Adipocyte (in vitro differentiated cells): ENCODE data around the gene DIP2A.

ENCODE experiments used
- DNase-seq: peaks from one replicate; pipeline ENCODE4 v3.0.0-alpha.2; 2015; ENCODE audit warnings: low read depth
- H3K27me3 ChIP-seq: replicated peaks from 2 replicates; pipeline ENCODE4 v1.7.0; 2013; ENCODE audit warnings: mild to moderate bottlenecking, low read length, moderate library complexity; ENCODE audit not compliant: control insufficient read depth, insufficient read depth
- H3K36me3 ChIP-seq: 2 replicates; pipeline ENCODE4 v1.7.0; 2013; ENCODE audit warnings: low read length, mild to moderate bottlenecking, moderate library complexity; ENCODE audit not compliant: control insufficient read depth, insufficient read depth, severe bottlenecking
- H3K4me1 ChIP-seq: 2 replicates; pipeline ENCODE4 v1.7.0; 2013; ENCODE audit warnings: mild to moderate bottlenecking, low read length, moderate library complexity; ENCODE audit not compliant: control insufficient read depth, insufficient read depth
- H3K4me3 ChIP-seq: 2 replicates; pipeline ENCODE4 v1.7.0; 2013; ENCODE audit warnings: mild to moderate bottlenecking, low read length, moderate library complexity
- H3K9ac ChIP-seq: 2 replicates; pipeline ENCODE4 v1.7.0; 2013; ENCODE audit warnings: mild to moderate bottlenecking, low read length, moderate library complexity
- H3K9me3 ChIP-seq: 2 replicates; pipeline ENCODE4 v1.7.0; 2013; ENCODE audit warnings: mild to moderate bottlenecking, low read length, moderate library complexity; ENCODE audit not compliant: control insufficient read depth

The DIP2A gene

DNA sequence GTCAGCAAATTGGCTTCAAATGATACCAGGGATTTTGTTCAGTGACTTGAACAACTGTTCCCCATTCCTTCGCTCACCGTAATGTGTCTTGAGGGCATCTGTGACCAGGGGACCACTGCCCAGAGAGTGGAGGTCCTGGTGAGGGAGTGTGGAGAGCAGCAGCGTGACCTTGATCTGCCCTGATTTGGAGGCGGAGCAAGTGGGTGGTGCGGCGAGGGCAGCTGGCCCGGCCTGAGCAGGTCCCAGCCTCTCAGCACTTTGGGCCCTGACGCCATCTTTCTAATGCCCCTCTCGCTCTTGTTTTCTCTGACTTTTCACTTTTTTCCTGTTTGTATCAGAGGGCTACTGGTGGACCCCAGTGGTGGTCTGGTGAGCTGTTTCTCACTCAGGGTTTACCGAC, 31.1 kb downstream of the DIP2A start:
- Histone ChIP-seq H3K36me3 (peaks cover 47% of the 10 kb centered on the region), H3K27me3 (no peaks in the 10 kb centered on the region), H3K9me3 (no peaks in the 10 kb centered on the region), H3K4me3 (no peak overlapping the region), H3K9ac (no peak overlapping the region), H3K4me1 (no peaks in the 10 kb centered on the region)
- DNase-seq = no peak

DNA sequence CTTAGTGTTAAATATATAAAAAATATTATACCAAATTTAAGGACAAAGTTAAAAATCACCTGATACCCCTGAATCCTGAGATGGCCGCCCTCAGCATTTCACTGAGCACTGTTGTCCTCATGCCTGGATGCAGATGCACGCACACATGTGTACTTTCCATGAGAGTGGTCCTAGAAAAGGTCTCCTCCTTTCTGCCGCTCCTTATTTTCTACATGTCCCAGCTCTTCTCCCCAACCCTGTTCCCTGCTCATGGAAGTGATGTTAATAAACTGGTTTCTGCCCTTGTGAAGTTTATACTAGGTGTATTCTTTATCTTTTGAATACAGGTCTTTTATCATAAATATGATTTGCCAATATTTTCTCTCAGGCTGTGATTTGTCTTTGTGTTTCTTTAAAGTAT, 32.9 kb downstream of the DIP2A start:
- Histone ChIP-seq H3K27me3 (no peaks in the 10 kb centered on the region), H3K4me1 (no peaks in the 10 kb centered on the region), H3K9ac (no peak overlapping the region), H3K36me3 (peaks cover 44% of the 10 kb centered on the region), H3K9me3 (no peaks in the 10 kb centered on the region), H3K4me3 (no peak overlapping the region)
- DNase-seq = no peak

GRCh38 chr21:46492851-46493250, 34.2 kb downstream of the DIP2A start:
- Histone ChIP-seq H3K4me3 (no peak overlapping the region), H3K36me3 (peaks cover 47% of the 10 kb centered on the region), H3K9me3 (no peaks in the 10 kb centered on the region), H3K9ac (no peak overlapping the region), H3K4me1 (no peaks in the 10 kb centered on the region), H3K27me3 (no peaks in the 10 kb centered on the region)
- DNase-seq = no peak

- Histone ChIP-seq H3K27me3 (no peaks in the 10 kb centered on the region), H3K4me1 (no peaks in the 10 kb centered on the region), H3K36me3 (peaks cover 55% of the 10 kb centered on the region), H3K4me3 (no peak overlapping the region), H3K9ac (no peak overlapping the region), H3K9me3 (no peaks in the 10 kb centered on the region)
- DNase-seq = no peak
These were observed 35.1 kb downstream of the DIP2A start for GRCh38 chr21:46493828-46494227.

- Histone ChIP-seq H3K9ac (no peak overlapping the region), H3K36me3 (peaks cover 43% of the 10 kb centered on the region)
These were observed 39.8 kb downstream of the DIP2A start for GRCh38 chr21:46498335-46499050.

DNA sequence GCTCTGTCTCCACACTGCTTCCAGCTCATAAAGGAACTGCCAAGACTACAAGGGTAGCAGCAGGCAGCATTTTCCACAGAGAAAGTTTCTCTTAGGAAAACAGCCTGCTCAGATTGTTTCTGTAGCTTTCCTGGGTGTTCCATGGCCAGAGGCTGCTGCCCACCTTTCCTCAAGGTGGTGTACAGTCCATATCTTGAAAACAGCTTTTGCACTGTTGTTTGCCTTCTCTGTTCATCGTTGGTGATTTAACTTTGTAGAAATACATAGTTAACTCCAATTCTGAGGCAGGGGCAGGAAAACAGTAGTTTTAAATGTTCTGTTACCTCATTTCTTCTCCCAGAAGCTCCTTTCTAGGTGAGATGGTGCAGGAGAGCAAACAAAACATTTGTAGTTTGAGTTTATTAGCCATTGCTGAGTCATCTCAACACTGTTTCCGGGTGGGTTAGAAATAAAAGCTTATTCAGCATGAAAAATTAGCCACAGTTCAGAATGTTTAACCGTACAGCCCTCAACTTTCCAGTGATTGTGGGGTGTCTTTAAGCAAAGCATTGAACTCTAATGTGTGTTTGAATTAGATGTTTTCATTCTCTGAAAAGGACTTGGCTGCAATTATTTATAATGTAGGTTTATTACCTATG, 41.7 kb downstream of the DIP2A start:
- H3K27me3 ChIP-seq = no peaks in the 10 kb centered on the region
- H3K36me3 ChIP-seq = peaks cover 47% of the 10 kb centered on the region
- H3K9ac ChIP-seq = no peak overlapping the region
- H3K9me3 ChIP-seq = no peaks in the 10 kb centered on the region
- peaks cover 7% of the 10 kb centered on the region for H3K4me1 ChIP-seq
- H3K4me3 ChIP-seq = no peak overlapping the region
- DNase-seq = no peak

More at GRCh38 chr21:46498335-46499050, 39.8 kb downstream of the DIP2A start:
- H3K4me3 ChIP-seq = no peak overlapping the region
- H3K9me3 ChIP-seq = no peaks in the 10 kb centered on the region
- H3K27me3 ChIP-seq = no peaks in the 10 kb centered on the region
- H3K4me1 ChIP-seq = peaks cover 7% of the 10 kb centered on the region
- DNase-seq = no peak

DNA sequence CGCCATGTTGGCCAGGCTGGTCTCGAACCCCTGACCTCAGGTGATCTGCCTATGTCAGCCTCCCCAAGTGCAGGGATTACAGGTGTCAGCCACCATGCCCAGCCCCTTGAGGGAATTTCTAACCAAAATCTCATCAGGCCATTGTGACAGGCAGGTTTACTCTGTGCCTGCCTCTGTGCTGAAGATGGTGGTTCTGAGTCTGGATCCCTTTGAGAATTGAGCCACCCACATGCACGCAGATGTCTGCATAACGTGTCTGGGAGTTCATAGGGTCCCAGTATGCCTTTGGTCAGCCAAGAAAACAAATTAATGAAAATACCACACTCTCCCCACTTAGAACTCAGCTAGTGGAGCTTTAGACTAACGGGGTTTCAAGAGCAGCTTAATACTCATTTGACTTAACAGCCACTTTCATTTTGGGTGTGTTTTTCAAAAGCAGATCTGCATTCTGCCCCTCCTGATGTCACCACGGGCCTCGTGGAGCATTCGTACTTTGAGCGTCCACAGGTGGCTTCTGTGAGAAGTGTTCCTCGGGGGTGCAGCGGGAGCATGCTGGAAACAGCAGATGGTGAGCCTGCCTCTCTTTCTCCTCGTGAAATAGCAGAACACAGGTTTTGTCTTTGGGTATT, 45.3 kb downstream of the DIP2A start:
- Histone ChIP-seq H3K4me1 (peaks cover 7% of the 10 kb centered on the region), H3K4me3 (no peak overlapping the region), H3K36me3 (peaks cover 34% of the 10 kb centered on the region), H3K27me3 (no peaks in the 10 kb centered on the region), H3K9ac (no peak overlapping the region), H3K9me3 (no peaks in the 10 kb centered on the region)
- DNase-seq = no peak

DNA sequence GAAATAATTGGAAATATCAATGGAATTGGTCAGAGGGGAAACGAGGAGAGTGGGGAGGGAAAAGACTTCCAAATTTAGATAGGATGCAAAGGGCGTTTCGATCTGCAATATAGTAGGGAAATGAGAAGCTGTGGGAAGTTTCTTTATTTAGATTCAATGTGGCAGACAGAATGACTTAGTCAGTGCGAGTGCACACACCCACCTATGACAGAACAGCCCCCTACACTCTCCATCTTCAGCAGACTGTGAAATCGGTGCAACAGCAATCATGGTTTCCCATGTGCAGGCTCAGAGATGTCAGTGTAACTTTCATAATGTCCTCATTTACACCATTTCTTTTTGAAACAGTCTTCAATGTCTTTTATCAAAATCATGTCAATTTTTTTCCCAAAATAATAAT, 46.0 kb downstream of the DIP2A start:
- Histone ChIP-seq H3K9me3 (no peaks in the 10 kb centered on the region), H3K4me3 (no peak overlapping the region), H3K4me1 (peaks cover 7% of the 10 kb centered on the region), H3K9ac (no peak overlapping the region), H3K27me3 (no peaks in the 10 kb centered on the region), H3K36me3 (peaks cover 34% of the 10 kb centered on the region)
- DNase-seq = no peak

DNA sequence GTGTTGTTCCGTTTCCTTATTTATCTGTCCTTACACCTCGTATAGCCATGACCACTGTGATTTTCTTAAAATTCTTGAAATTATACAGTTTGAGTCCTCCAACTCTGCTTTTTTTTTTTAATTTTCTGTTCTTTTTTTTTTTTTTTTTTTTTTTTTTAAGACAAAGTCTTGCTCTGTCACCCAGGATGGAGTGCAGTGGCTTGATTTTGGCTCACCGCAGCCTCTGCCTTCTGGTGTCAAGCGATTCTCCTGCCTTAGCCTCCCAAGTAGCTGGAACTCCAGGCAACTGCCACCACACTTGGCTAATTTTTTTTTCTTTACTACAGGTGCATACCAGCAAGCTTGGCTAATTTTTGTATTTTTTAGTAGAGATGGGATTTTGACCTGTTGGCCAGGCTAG, 48.9 kb downstream of the DIP2A start:
- H3K9me3 ChIP-seq = no peaks in the 10 kb centered on the region
- H3K27me3 ChIP-seq = no peaks in the 10 kb centered on the region
- no peak overlapping the region for H3K9ac ChIP-seq
- no peak overlapping the region for H3K4me3 ChIP-seq
- DNase-seq = no peak
- peaks cover 55% of the 10 kb centered on the region for H3K36me3 ChIP-seq
- H3K4me1 ChIP-seq = no peaks in the 10 kb centered on the region

- DNase-seq = no peak
- no peaks in the 10 kb centered on the region for H3K27me3 ChIP-seq
- H3K36me3 ChIP-seq = peaks cover 48% of the 10 kb centered on the region
- H3K4me3 ChIP-seq = no peak overlapping the region
- H3K9ac ChIP-seq = no peak overlapping the region
- H3K9me3 ChIP-seq = no peaks in the 10 kb centered on the region
- H3K4me1 ChIP-seq = peaks cover 6% of the 10 kb centered on the region
These were observed 51.2 kb downstream of the DIP2A start for GRCh38 chr21:46509741-46510502.

DNA sequence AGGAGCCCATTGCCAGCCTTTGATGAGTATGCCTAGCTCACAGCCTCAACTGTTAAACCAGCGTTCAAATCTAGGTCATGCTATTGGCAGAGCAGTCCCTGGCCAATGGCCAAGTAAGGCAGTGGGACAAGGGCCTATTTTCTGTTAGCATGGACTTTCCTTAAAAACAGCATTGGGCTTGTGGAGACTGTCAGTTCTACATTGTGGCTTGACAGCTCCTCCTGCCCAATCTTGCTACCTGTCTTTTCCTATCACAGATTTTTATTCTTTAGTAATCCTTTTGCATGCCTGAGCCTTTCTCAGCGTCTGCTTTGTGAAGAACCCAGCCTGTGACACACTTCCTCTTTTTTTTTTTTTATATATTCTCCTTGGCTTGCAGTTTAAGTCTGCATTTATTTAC, 56.4 kb downstream of the DIP2A start:
- Histone ChIP-seq H3K36me3 (peaks cover 30% of the 10 kb centered on the region), H3K27me3 (no peaks in the 10 kb centered on the region), H3K9ac (peak overlapping the region; percentile 46), H3K4me1 (peaks cover 31% of the 10 kb centered on the region), H3K9me3 (peaks cover 4% of the 10 kb centered on the region), H3K4me3 (no peak overlapping the region)
- no peak for DNase-seq
